Thyroid gland (tissue), 4 donors: ENCODE data around the gene CSTPP1.

Experiments
- POLR2A ChIP-seq, 2 donors: fragments of 450-650 bp; IDR thresholded peaks; one replicate each; pipeline ENCODE4 v1.6.1; 2017; ENCODE audit warnings: antibody characterized with exemption in 2 of 2, mild to moderate bottlenecking in 2 of 2, moderate library complexity in 1 of 2
- TF ChIP-seq, protein P1 (sequence below), 6 experiments: fragments of 200-600 bp in 3 of 6; fragments of 450-650 bp in 3 of 6; sonication (generic) in 3 of 6; IDR thresholded peaks; one replicate each; pipeline ENCODE4 v1.5.1; 2016 to 2019; ENCODE audit warnings: antibody characterized with exemption in 6 of 6, mild to moderate bottlenecking in 2 of 6, inconsistent platforms in 1 of 6, moderate library complexity in 1 of 6

DNA sequence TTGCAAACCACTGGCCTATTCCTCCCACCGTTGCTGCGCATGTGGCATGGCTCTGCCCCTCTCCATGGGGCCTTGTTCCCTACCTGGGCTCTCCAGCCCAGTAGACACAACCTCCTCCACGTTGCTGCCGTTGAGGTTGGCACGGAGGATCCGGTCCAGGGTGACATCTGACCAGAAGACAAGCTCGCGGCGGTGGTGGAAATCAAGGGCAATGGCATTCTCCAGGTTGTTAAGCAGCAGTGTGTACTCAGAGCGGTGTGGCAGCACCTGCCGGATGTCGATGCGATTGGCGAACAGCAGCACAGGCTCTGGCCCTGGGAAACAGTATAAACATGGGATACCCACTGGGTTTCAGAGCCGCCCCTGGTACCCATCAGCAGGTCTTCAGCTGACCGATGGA lies 42.1 kb upstream of the CSTPP1 start:
- TF ChIP-seq, protein P1, sequence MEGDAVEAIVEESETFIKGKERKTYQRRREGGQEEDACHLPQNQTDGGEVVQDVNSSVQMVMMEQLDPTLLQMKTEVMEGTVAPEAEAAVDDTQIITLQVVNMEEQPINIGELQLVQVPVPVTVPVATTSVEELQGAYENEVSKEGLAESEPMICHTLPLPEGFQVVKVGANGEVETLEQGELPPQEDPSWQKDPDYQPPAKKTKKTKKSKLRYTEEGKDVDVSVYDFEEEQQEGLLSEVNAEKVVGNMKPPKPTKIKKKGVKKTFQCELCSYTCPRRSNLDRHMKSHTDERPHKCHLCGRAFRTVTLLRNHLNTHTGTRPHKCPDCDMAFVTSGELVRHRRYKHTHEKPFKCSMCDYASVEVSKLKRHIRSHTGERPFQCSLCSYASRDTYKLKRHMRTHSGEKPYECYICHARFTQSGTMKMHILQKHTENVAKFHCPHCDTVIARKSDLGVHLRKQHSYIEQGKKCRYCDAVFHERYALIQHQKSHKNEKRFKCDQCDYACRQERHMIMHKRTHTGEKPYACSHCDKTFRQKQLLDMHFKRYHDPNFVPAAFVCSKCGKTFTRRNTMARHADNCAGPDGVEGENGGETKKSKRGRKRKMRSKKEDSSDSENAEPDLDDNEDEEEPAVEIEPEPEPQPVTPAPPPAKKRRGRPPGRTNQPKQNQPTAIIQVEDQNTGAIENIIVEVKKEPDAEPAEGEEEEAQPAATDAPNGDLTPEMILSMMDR (IDR thresholded peaks at IDR 0.05), result no peak
- TF ChIP-seq POLR2A (IDR thresholded peaks at IDR 0.05), result no peak
